Vagina (tissue), 2 donors: Measurements from ENCODE around the gene NCCRP1.

Experiments
- POLR2A ChIP-seq, 2 donors: fragments of 450-650 bp; IDR thresholded peaks; one replicate each; pipeline ENCODE4 v1.6.1; 2017; ENCODE audit warnings: antibody characterized with exemption in 2 of 2, mild to moderate bottlenecking in 2 of 2, moderate library complexity in 2 of 2
- POLR2AphosphoS5 ChIP-seq, 2 donors: sonication (generic); formaldehyde crosslinking; IDR thresholded peaks; one replicate each; pipeline ENCODE4 v1.9.0; 2017; ENCODE audit warnings: antibody characterized with exemption in 2 of 2, mild to moderate bottlenecking in 2 of 2, low read depth in 1 of 2; ENCODE audit not compliant: insufficient read depth in 1 of 2
- TF ChIP-seq, protein P1 (sequence below), 3 experiments: fragments of 450-650 bp in 2 of 3; fragments of 200-600 bp in 1 of 3; sonication (generic) in 1 of 3; IDR thresholded peaks; one replicate each; pipeline ENCODE4 v1.5.1; 2017 to 2019; ENCODE audit warnings: antibody characterized with exemption in 3 of 3, mild to moderate bottlenecking in 2 of 3, moderate library complexity in 2 of 3

DNA sequence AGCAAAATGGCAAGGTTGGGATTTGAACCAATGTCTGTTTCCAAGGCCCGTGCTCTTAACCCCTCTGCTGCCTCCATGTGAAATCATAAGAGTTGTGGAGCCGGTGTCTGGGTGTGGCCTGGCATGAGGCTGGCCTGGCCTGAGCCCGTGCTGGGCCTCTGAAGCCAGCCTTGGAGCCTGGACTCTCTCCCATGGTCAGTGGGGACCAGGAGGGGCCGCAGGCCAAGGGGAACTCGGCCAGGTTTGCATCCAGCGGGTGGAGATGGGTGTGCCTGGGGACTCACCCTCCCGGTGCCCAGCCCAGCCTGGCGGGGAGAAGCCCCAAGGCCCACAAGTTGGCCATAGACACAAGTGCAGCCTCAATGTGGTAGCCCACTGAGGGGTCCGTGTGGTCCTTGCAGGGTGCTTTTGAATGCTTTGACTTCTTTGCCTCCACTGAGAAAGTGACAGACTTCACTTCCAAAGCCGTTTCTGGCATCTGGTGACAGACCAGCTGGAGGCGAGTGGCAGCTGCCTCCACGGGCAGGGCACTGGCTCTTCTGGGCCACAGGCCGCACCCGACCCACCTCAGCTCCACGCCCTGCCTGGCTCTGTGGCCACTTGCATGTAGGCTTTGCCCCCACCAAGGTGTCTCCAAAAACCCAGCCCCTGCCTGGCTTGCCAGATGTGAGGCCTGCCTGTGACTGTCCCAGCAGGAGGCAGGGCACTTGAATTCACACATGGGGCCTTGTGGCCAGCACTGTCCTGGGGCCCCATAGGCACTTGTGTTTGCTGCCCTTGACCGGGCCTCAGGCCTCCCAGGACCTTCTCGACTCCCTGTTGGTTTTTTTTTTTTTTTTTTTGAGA is 26.2 kb upstream of the NCCRP1 start:
- TF ChIP-seq, protein P1, sequence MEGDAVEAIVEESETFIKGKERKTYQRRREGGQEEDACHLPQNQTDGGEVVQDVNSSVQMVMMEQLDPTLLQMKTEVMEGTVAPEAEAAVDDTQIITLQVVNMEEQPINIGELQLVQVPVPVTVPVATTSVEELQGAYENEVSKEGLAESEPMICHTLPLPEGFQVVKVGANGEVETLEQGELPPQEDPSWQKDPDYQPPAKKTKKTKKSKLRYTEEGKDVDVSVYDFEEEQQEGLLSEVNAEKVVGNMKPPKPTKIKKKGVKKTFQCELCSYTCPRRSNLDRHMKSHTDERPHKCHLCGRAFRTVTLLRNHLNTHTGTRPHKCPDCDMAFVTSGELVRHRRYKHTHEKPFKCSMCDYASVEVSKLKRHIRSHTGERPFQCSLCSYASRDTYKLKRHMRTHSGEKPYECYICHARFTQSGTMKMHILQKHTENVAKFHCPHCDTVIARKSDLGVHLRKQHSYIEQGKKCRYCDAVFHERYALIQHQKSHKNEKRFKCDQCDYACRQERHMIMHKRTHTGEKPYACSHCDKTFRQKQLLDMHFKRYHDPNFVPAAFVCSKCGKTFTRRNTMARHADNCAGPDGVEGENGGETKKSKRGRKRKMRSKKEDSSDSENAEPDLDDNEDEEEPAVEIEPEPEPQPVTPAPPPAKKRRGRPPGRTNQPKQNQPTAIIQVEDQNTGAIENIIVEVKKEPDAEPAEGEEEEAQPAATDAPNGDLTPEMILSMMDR (IDR thresholded peaks at IDR 0.05), result no peak
- no peak for TF ChIP-seq POLR2AphosphoS5 (IDR thresholded peaks at IDR 0.05; ENCODE audit: insufficient read depth in 1 of 2, low read depth in 1 of 2)
- TF ChIP-seq POLR2A (IDR thresholded peaks at IDR 0.05), result no peak
